H1 (cell line): Measurements from ENCODE around the gene PTGDR2.

Experiments
- CHD1 ChIP-seq: IDR thresholded peaks from 2 replicates; pipeline ENCODE4 v1.6.1; 2012; ENCODE audit warnings: low read depth, low read length, improper control_type of control experiment
- CTCF ChIP-seq, 3 experiments: IDR thresholded peaks; 1 replicate in 2 of 3; 2 replicates in 1 of 3; pipeline versions ENCODE4 v1.5.1 to v1.6.1; 2011; ENCODE audit warnings: low read length in 3 of 3, mild to moderate bottlenecking in 3 of 3, inconsistent platforms in 2 of 3, low read depth in 1 of 3, moderate library complexity in 1 of 3; ENCODE audit not compliant: insufficient read depth in 1 of 3; ENCODE audit errors: control extremely low read depth in 1 of 3
- EGR1 ChIP-seq: IDR thresholded peaks from 2 replicates; pipeline ENCODE4 v1.6.1; 2011; ENCODE audit warnings: low read depth, low read length, borderline replicate concordance
- JUND ChIP-seq: IDR thresholded peaks from 2 replicates; pipeline ENCODE4 v1.6.1; 2011; ENCODE audit warnings: mild to moderate bottlenecking, improper control_type of control experiment, low read length
- KDM1A ChIP-seq: fragments of 200-600, 300-600 bp; sonication (generic); IDR thresholded peaks from 2 replicates; pipeline ENCODE4 v1.7.1; 2016; ENCODE audit warnings: mild to moderate bottlenecking, low read length, borderline replicate concordance
- MAX ChIP-seq: IDR thresholded peaks from 2 replicates; pipeline ENCODE4 v1.6.1; 2012; ENCODE audit warnings: inconsistent platforms
- POLR2A ChIP-seq, 2 experiments: IDR thresholded peaks; 1 replicate in 1 of 2; 2 replicates in 1 of 2; pipeline ENCODE4 v1.6.1; 2011; ENCODE audit warnings: low read depth in 2 of 2, low read length in 2 of 2, mild to moderate bottlenecking in 2 of 2; ENCODE audit errors: control extremely low read depth in 1 of 2
- POLR2AphosphoS5 ChIP-seq: IDR thresholded peaks from 2 replicates; pipeline ENCODE4 v1.6.1; 2011; ENCODE audit warnings: low read depth, low read length

GRCh38 chr11:60871378-60872061 lies 15.8 kb upstream of the PTGDR2 start:
- no peak for TF ChIP-seq MAX
- no peak for TF ChIP-seq POLR2A (IDR thresholded peaks at IDR 0.05; ENCODE audit: control extremely low read depth in 1 of 2, low read depth in 2 of 2, low read length in 2 of 2)
- TF ChIP-seq KDM1A, result no peak
- TF ChIP-seq CTCF (IDR thresholded peaks at IDR 0.05; ENCODE audit: control extremely low read depth in 1 of 3, insufficient read depth in 1 of 3, low read depth in 1 of 3, low read length in 3 of 3), result no peak
- TF ChIP-seq POLR2AphosphoS5, result no peak
- TF ChIP-seq JUND, result no peak
- no peak for TF ChIP-seq EGR1
- TF ChIP-seq CHD1, result no peak
